DMS153 treated with DMSO at 0.1 percent for 48 hours (cell line): ENCODE results near the gene DHRS9.
A peak's percentile ranks its signal among the peaks of the same experiment; 100 is the strongest.

Source experiments
- DNase-seq: peaks from one replicate; lab custom pipeline; 2025; ENCODE audit not compliant: unreplicated experiment; lab: John Stamatoyannopoulos, UW

The DHRS9 gene

GRCh38 chr2:169093535-169093934 lies 24.2 kb downstream of the DHRS9 start:
- DNase-seq: no peak

- no peak for DNase-seq
Measured at GRCh38 chr2:169094676-169095075, 25.3 kb downstream of the DHRS9 start.

GRCh38 chr2:169095621-169096105 lies 26.3 kb downstream of the DHRS9 start:
- DNase-seq: no peak

GRCh38 chr2:169104848-169105247 lies 35.5 kb downstream of the DHRS9 start:
- no peak for DNase-seq

- DNase-seq: no peak
Measured at GRCh38 chr2:169105476-169105875, 36.1 kb downstream of the DHRS9 start.

- no peak for DNase-seq
Measured at GRCh38 chr2:169106134-169106533, 36.8 kb downstream of the DHRS9 start.

- DNase-seq: no peak
Measured at GRCh38 chr2:169106563-169107545, 37.5 kb downstream of the DHRS9 start.

- no peak for DNase-seq
Measured at GRCh38 chr2:169107645-169108044, 38.3 kb downstream of the DHRS9 start.

GRCh38 chr2:169108099-169108884 lies 38.9 kb downstream of the DHRS9 start:
- DNase-seq: no peak

GRCh38 chr2:169109502-169110409 lies 40.4 kb downstream of the DHRS9 start:
- peak; percentile 71 for DNase-seq

- DNase-seq: no peak
Measured at GRCh38 chr2:169110419-169110818, 41.1 kb downstream of the DHRS9 start.

- no peak for DNase-seq
Measured at GRCh38 chr2:169110916-169111315, 41.6 kb downstream of the DHRS9 start.

- DNase-seq: no peak
Measured at GRCh38 chr2:169112841-169113240, 43.5 kb downstream of the DHRS9 start.

- no peak for DNase-seq
Measured at GRCh38 chr2:169114056-169114455, 44.7 kb downstream of the DHRS9 start.

- no peak for DNase-seq
Measured at GRCh38 chr2:169116327-169116726, 47.0 kb downstream of the DHRS9 start.

- no peak for DNase-seq
Measured at GRCh38 chr2:169116993-169117392, 47.6 kb downstream of the DHRS9 start.

- DNase-seq: no peak
Measured at GRCh38 chr2:169118060-169118459, 48.7 kb downstream of the DHRS9 start.

GRCh38 chr2:169119123-169119760 lies 49.9 kb downstream of the DHRS9 start:
- DNase-seq: no peak

GRCh38 chr2:169119851-169120250 lies 50.5 kb downstream of the DHRS9 start:
- DNase-seq: no peak

- DNase-seq: no peak
Measured at GRCh38 chr2:169129703-169130243, 60.4 kb downstream of the DHRS9 start.
